HEK293T (cell line): ENCODE results near the gene FOSB.

Experiments
- BHLHE40 ChIP-seq: fragments of 450-650 bp; IDR thresholded peaks from 2 replicates; pipeline ENCODE4 v1.6.1; 2016; ENCODE audit warnings: mild to moderate bottlenecking, moderate library complexity, borderline replicate concordance
- FOXM1 ChIP-seq: fragments of 450-650 bp; IDR thresholded peaks from 2 replicates; pipeline ENCODE4 v1.6.1; 2017; ENCODE audit warnings: mild to moderate bottlenecking, borderline replicate concordance
- SUZ12 ChIP-seq: fragments of 450-650 bp; IDR thresholded peaks from 2 replicates; pipeline ENCODE4 v1.6.1; 2016; ENCODE audit warnings: mild to moderate bottlenecking
- TARDBP ChIP-seq: fragments of 450-650 bp; IDR thresholded peaks from 2 replicates; pipeline ENCODE4 v1.6.1; 2016

GRCh38 chr19:45484273-45484945 lies 16.6 kb downstream of the FOSB start:
- TF ChIP-seq SUZ12 (no peak), BHLHE40 (no peak), FOXM1 (no peak), TARDBP (no peak)
